NAMALWA (cell line): ENCODE data around the gene PIK3R5.
"Not testable (repeated sequence)": the region's sequence is repeated elsewhere in the genome, so short reads cannot be mapped to it uniquely, and the experiment has no call there.

Source experiments
- DNase-seq: peaks from one replicate; pipeline ENCODE4 v3.0.0-alpha.2; 2015; ENCODE audit warnings: low spot score

Gene PIK3R5

DNA sequence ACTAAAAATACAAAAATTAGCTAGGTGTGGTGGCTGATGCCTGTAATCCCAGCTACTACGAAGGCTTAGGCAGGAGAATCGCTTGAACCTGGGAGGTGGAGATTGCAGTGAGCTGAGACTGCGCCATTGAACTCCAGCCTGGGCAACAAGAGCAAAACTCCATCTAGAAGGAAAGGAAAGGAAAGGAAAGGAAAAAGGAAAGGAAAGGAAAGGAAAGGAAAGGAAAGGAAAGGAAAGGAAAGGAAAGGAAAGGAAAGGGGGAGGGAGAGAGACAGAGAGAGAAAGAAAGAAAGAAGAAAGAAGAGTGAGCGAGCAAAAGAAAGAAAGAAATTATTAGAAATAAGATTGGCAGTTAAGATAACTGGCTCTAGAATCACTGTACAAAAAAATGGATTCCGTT lies 18.7 kb upstream of the PIK3R5 start:
- DNase-seq, result not testable (repeated sequence)

DNA sequence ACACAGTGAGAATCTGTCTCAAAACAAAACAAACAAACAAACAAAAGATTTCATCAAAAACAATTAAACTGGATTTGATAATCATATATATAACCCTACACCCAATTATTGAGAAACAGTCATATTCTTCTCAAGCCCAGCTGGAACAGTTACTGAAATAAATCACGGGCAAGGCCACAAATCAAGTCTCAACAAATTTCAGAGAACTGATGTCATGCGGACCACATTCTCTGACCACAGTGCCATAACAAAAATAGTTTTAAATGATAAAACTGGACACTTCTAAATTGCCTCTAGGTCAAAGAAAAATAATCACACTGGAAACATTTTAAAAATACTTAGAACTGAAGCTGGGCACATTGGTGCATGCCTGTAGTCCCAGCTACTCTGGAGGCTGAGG lies 15.9 kb upstream of the PIK3R5 start:
- DNase-seq, result no peak

DNA sequence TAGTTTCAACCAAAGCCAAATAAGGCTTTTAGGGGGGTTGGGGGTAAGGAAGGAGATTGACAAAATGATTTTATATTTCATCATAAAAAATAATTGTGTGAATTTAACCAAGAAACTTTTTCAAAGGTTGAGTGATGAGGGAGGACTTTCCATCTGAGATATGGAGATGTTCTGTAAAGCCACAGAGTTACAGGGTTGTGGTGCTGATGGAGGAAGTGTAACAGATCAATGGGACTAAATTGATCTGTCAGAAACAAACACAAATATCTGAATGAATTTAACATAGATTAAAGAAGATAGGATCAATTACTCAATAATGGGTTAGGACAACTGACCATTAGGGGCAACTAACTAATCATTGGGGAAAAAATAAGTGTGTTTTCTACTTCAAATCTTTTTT lies 14.2 kb upstream of the PIK3R5 start:
- no peak for DNase-seq

DNA sequence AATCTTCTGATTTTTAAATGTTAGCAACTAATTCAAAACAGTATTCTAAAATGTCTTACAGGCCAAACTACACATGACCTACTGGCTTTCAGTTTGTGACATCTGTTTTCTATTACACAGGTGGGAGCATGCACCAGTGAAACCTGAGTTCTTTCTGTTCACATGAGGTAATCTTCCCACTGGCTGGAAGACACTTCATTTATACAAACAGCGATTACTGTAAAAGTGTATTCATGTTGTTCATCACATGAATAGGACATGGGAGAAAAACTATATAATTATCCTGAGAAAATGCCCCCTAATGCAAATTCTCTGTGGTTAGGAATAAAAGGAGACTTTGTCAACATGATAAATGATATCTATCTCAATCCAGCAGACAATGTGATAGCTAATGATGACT lies 11.1 kb upstream of the PIK3R5 start:
- no peak for DNase-seq

DNA sequence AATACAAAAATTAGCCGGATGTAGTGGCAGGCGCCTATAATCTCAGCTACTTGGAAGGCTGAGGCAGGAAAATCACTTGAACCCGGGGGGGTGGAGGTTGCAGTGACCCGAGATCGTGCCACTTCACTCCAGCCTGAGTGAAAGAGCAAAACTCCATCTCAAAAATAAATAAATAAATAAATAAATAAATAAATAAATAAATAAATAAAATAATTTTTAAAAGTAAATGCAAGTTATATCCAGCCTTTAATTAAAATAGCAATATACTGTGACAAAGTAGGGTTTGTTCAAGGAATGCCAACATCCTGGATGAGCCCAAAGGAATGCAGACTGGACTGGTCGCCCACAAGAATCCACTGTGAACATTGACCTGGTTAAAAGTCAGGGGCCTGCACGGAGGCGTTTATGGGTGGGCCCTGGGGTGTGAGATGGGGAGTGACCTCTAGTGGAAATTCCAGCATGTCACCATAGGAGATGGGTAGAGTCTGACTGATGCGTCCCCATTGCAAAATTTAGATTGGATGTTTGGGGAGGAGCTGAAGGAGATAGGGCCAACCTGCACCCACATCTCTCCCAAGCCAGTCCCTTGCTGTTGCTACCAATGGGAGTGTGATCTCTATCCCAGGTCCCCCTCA lies 9.7 kb upstream of the PIK3R5 start:
- DNase-seq, result no peak

DNA sequence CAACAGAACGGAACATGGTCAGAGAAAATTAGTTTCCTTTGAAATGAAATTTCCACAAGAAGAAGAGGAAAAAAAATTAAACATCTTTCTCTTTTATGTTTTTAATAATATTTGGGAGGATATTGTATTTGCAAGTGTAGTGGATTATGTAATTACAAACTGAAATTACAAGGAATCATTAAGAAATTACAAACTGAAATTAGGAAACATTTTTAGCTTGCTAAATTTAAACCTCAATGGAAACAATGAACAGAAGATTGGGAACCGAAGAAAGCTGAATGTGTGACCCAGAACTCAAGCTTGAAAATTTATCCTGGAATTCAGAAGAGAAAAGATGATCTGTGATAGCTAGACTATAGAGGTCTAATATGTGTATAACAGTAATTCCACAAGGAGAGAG lies 4.4 kb upstream of the PIK3R5 start:
- no peak for DNase-seq

DNA sequence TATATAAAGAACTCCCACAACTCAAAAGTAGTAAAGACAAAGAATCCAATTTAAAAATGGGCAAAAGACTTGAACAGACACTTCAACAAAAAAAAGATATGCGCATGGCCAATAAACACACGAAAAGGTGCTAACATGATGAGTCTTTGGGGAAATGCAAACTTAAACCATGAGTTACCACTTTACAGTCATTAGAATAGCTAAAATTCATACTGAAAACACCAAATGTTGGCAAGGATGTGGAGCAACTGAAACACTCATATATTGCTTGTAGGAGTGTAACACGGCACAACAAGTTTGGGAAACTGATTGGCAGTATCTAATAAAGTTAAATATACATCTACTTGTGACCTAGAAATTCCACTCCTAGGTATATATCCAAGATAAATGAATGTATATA lies 3.0 kb upstream of the PIK3R5 start:
- no peak for DNase-seq

DNA sequence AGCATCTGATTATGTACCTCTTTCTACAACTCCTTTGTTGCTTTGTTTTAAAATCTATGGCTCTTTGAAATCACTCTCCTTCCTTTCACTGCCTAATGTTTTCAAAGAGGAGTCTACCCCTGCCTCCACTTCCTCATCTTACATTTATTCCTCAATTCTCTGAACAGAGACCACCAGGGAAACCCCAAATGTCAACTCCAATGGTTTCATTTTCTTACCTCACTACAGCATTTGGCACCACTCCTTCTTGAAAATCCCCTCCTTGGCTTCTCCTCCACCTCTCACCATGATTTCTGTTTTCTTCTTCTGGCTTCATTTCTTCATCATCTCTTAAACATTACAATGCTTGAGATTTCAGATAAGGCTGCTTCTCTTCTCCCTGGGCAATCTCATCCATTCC lies 2.4 kb upstream of the PIK3R5 start:
- no peak for DNase-seq

DNA sequence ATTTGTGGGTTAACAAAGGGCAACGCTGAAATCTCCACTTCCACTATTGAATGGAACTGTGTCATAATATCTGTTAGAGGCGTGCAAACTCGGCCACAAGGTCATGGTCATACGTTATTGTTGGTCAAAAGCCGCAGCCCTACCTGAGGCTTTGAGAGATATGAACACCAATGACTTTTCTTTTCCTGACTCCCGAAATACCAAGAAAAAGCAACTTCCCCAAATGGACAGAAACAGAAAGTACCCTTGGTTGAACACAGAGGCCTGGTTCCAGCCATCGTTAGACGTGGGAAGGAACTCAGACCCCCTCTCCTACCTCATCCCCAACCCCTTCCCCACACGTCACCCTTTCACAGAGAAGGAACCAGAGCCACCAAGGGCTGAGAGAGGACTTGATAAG lies 1.4 kb upstream of the PIK3R5 start:
- no peak for DNase-seq

DNA sequence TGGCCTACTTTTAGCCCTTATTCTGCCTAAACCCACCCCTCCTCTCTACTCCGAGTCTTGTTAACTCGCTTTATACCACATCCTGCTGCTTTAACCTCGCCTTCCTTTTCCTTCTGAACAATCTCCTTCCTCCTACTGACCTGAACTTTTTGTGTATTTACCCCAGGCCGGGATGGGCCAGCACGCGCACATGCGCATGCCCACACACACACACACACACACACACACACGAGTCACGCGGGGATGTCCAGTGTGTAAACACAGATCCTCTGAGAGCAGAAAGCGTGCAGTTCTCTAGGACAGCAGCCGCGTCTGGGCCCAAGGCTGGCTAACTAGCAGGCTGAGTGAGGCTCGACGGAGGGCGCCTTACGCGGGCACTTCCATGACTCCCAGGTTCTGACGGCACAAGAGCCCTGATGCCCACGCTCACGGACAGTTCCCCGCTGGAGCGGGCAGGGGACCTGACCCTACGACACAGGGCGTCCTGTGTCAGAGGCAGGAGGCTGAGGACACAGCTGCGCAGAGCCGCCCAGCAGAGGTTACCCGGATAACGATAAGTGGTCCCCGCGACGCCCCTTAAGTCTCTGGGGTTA lies 610 bp downstream of the PIK3R5 start:
- no peak for DNase-seq

DNA sequence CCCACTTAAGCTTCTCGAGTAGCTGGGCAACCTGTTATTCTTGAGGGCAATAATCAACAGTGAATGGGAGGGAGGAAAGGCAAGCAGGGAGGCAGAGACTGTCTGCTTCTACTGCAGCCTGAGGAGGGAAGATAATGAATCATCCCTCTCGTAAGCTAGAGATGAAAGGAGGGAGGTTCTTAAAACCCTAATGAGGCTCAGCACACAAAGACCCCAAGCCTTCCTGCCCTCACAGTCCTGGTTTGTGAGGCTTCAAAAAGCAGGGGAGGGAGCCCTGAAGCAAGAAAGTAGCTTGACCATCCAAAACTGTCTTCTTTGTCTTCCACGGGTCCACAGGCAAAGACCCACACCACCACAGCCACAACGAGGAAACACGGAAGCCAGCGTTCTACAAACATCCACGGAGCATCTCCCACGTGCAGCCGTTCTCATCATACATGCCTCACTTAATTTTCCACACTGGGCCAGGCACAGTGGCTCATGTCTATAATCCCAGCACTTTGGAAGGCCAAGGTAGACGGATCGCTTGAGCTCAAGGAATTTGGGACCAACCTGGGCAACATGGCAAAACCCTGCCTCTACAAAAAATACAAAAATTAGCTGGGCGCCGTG lies 1.8 kb downstream of the PIK3R5 start:
- no peak for DNase-seq

DNA sequence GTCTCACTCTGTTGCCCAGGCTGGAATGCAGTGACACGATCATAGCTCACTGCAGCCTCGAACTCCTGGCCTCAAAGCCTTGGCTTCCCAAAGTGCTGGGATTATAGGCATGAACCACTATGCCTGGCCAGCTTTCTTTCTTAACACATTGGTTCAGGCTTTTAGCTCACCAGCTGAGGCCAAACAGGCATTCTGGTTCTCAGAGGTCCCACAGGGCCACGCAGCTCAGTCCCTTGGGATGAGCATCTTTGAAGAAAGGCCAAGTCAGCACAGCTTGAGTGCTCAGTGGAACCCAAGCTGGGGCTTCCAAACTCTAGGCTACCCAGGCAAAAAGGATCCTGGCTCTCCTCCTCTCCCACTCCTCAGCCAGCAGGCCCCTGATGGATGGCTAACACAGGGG lies 2.5 kb downstream of the PIK3R5 start:
- DNase-seq, result no peak

DNA sequence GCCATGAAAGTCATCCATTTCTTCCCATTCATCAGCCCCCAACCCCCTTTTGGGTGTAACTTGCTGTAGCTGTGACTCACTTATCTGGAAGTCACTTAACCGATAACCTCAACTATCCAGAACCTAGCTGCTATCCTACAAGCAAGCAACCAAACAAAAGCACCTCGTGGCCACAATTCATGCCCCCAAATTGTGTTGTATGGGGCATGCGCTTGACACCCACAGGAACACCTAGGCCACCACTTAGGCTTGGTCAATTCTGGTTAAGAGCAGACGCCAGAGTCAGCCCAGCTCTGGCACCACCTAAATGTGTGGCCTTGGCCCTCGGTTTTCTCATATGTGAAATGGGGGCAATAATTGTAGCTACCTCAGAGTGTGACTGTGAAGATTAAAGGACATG lies 3.7 kb downstream of the PIK3R5 start:
- DNase-seq, result no peak

DNA sequence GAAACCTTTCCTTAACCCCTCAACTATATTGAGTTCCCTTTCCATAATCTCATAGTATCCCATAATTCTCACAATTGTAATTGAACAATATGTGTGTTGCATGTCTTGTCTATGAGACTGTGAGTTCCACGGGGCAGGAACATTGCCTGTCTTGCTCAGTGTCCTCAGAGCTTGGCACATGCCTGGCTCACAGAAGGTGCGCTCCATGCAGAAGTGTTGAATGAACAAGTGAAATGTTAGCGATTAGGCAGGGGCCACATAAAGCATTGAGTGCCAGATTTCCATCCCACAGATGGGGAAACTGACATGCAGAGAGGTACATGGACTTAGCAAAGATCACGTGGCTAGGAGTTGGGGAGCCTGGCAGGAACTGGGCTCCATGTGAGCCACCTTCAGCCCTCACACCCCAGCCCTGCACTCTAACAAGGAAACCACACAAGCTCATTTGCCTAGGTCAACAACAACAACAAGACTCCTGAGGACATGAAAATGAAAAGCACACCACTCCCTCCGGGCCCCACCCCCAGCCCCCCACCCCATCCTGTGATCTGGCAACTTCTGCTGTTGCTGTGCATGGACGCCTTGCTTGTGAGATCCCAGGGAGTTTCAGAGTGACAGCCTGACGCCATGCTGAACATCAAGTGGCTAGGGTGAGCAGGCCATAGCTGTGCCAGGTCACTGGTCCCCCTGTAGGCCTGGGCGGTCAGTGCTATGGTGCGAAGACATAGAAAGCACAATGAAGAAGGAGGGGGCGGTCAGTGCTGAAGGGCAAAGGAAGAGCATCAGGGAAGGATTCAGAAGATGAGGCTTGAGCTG lies 5.0 kb downstream of the PIK3R5 start:
- no peak for DNase-seq

DNA sequence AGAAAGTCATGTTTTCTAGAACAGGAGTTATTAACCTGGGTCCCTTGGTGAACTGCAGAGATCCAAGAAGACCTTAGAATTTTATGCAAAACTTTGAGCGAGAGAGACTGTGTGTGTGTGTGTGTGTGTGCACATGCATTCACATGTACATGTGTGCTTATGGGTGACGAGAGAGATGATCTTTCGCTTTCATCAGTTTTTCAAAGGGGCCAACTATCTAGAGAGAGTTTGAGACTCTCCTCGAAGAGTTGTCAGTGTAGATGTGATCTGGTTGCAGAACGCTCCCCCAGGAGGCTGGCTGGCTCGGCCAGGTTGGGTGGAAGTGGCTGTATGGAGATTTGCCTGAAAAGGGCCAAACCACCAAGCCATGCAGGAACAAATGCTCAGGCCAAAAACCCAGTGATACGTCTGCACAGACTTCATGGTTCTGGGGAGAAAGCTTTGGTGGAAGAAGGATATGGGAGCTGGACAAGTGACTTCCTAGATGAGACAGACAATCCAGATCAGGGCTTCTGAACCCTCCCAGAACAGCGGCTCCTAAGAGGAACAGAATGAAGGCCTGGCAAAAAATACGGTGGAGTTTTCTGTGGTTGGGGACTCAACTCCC lies 6.1 kb downstream of the PIK3R5 start:
- no peak for DNase-seq

DNA sequence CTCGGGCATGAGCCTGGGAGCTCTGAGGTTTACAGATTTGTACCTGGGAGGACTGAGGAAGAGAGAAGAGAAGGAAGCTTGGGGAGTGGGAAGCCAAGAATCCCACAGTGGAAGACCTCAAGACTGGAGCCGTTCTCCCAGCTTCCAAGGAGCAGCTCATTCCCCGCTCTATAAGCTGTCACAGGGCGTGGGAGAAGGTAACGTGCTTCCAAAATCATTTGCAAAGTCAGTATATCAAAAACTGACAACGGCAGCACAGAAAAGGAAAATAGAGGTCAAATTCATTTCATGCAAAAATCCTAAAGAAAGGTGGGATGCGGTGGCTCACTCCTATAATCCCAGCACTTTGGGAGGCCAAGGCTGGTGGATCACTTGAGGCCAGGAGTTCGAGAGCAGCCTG lies 7.8 kb downstream of the PIK3R5 start:
- DNase-seq, result no peak

DNA sequence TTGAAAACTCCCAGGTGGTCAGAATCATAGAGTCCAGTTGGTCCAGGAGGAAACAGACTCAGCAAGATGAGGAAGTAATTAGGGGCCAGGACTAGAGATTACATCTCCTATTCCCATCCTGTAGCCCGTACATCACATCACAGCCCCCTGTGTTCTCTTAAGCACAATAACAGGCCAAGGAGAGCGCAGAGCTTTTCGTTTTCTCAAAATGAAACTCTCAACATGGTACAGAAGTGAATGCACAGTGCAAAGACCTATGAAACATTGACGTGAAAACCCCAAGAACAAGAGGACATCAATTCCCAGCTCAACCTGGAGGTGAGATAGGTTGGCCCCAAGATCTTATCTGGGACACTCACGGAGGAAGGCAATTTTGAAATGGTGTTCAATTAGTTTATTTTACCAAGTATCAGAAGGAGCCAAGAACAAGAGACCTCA lies 9.0 kb downstream of the PIK3R5 start:
- no peak for DNase-seq

DNA sequence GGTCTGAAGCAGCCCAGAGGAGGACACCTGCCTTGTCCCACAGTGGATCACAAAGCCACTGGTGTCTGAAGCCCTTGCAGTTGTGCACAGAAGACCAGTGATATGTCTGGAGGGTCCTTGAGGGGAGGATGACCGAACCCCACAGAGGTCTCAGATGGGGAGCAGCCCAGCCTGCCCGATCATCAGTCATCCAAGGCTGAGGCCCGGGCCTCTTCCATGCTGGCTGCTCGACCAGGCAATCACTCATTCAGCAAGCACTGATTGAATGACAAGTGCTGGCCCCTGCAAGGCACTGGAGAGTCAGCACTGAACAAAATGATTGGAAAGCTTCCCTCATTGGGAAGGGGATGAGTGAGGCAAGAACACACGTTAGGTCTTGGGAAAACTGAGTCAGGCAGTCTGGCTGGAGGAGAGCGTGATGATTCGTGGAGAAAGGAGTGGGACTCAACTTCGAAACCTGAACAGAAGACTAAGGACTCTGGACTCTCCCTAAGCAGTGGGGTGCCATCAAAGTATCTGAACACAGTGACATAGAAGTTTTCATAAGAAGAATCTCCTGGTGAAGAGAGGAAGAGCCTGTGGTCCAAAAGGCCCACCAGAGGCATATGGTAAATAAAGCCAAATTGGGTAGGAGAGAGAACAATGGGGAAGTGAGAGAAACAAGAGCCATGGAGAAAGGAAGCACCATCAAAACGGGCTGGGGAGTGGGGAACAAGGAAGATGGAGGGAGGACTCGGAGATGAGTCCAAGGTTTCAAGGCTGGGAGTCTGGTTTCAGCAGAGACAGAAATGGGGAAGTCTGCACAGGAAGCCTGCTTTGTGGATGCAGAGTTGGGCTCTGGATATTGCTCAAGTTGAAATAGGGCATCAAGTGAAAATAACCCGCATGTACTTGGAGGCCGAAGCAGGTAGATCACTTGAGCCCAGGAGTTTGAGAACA lies 10.2 kb downstream of the PIK3R5 start:
- DNase-seq, result no peak

DNA sequence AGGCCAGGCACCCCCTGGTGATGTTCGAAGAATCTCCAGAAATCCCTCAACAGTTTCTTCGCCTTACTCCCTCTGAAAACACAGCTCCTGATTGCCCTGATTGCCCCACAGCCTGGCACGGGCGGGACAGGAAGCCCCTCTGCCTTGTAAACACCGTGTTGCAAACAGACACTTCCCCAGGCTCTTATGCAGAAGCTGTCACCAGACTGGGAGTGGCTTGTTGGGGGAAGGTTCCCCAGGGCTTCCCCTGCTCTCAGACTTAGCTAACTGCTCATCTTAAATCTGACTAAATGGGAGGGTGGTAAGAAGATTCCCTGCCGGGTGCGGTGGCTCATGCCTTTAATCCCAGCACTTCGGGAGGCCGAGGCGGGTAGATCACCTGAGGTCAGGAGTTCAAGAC lies 11.2 kb downstream of the PIK3R5 start:
- no peak for DNase-seq

DNA sequence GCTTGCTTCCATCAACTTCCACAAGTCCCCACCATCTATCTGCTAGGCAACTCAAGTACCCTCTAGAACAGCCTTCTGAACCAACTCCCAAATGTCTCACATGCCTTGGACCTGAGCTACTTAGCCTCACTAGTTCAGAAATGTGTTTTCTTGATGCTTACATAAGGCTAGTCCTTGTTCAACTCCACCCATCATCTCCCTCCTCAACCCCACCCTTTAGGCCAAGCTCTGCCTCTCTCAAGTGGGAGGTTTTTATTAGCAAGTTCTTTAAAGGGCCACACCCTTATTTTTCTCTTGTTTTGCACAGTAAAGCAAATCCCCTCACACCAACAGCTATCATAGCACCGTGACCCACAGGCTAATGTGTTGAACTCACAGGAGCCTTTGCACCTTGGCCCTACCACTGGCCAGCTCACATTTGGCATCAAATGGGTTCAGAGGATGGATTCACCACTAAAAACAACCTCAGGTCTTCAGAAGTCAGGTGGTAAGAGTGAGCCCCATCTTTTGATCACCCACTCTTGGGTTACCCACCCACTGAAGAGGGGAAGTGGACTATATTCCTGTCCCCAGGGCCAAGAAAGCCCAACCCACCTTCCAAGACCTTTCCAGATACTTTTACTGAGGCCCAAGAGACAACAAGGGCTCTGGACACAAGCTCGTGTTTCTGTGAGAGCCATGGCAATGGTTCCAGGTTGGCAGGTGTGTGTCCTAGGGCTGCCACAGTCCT lies 12.2 kb downstream of the PIK3R5 start:
- no peak for DNase-seq

DNA sequence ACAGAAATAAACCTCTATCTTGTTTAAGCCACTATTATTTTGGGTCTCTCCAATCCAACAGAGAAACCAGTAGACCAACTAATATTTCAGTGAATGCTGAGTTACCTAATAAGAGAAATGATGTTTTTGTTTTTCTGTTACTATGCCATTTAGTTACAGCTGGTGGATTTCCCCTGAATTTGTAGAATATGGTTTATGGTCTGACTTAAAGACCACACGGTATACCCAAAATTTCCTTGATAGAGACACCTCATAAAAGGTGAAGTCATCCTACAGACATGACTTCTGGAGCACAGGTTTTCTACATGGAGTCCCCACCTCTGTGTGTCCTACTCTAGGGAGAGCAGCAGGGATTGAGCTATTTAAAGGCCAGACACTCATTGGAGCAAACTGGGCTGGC lies 13.3 kb downstream of the PIK3R5 start:
- DNase-seq, result no peak
